OCI-LY3 (cell line): ENCODE data around the gene OR13H1.
"Not testable (repeated sequence)": the region's sequence is repeated elsewhere in the genome, so short reads cannot be mapped to it uniquely, and the experiment has no call there.

Source experiments
- H2AFZ ChIP-seq: fragments of 200-600, 300-600 bp; shearing (Covaris generic); 2 replicates; pipeline ENCODE4 v1.6.0; 2014; ENCODE audit warnings: antibody characterized with exemption, low read depth, low read length
- H3K27ac ChIP-seq: fragments of 200-600, 300-600 bp; sonication (generic); 2 replicates; pipeline ENCODE4 v1.5.1; 2014; ENCODE audit warnings: mild to moderate bottlenecking, low read length, moderate library complexity, mixed read lengths
- H3K27me3 ChIP-seq: fragments of 200-600, 300-600 bp; sonication (generic); 2 replicates; pipeline ENCODE4 v1.6.1; 2014; ENCODE audit warnings: low read depth, low read length, mixed read lengths
- H3K36me3 ChIP-seq: fragments of 200-600, 300-600 bp; sonication (generic); replicated peaks from 2 replicates; pipeline ENCODE3; 2014; ENCODE audit warnings: low read depth, low read length, mixed read lengths
- H3K4me1 ChIP-seq: fragments of 300-600, 200-600 bp; sonication (generic); 2 replicates; pipeline ENCODE4 v1.6.1; 2014; ENCODE audit warnings: low read length, mixed read lengths
- H3K4me2 ChIP-seq: fragments of 200-600, 300-600 bp; sonication (generic); 2 replicates; pipeline ENCODE4 v1.6.1; 2014; ENCODE audit warnings: low read length, mixed read lengths
- H3K4me3 ChIP-seq: fragments of 300-600, 200-600 bp; sonication (generic); 2 replicates; pipeline ENCODE4 v1.5.1; 2014; ENCODE audit warnings: antibody characterized with exemption, mild to moderate bottlenecking, low read length, moderate library complexity
- H3K79me2 ChIP-seq: fragments of 300-600, 200-600 bp; shearing (Covaris generic); 2 replicates; pipeline ENCODE4 v1.6.1; 2014; ENCODE audit warnings: mild to moderate bottlenecking, low read length, mixed read lengths
- H3K9ac ChIP-seq: fragments of 300-600, 200-600 bp; shearing (Covaris generic); 2 replicates; pipeline ENCODE4 v1.6.0; 2014; ENCODE audit warnings: mild to moderate bottlenecking, low read length, moderate library complexity
- H3K9me3 ChIP-seq: fragments of 200-600, 300-600 bp; shearing (Covaris generic); 2 replicates; pipeline ENCODE4 v1.6.1; 2014; ENCODE audit warnings: low read length, mixed read lengths; ENCODE audit not compliant: insufficient read depth
- H4K20me1 ChIP-seq: fragments of 200-600, 300-600 bp; sonication (generic); 2 replicates; pipeline ENCODE4 v1.6.1; 2016; ENCODE audit warnings: low read length, mixed read lengths; ENCODE audit not compliant: insufficient read depth
- EZH2phosphoT487 ChIP-seq: fragments of 200-600 bp; shearing (Covaris generic); IDR thresholded peaks from 2 replicates; pipeline ENCODE4 v1.6.1; 2018; ENCODE audit warnings: antibody characterized with exemption, mixed run types, low read depth
- TF ChIP-seq, protein P1 (sequence below): fragments of 200-600, 300-600 bp; sonication (generic); IDR thresholded peaks from 2 replicates; pipeline ENCODE4 v1.5.1; 2014; ENCODE audit warnings: antibody characterized with exemption, low read length, low read depth

OR13H1 gene

DNA sequence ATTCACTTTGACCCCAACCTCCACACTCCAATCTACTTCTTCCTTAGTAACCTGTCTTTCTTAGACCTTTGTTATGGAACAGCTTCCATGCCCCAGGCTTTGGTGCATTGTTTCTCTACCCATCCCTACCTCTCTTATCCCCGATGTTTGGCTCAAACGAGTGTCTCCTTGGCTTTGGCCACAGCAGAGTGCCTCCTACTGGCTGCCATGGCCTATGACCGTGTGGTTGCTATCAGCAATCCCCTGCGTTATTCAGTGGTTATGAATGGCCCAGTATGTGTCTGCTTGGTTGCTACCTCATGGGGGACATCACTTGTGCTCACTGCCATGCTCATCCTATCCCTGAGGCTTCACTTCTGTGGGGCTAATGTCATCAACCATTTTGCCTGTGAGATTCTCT, 344 bp downstream of the OR13H1 start:
- H3K9me3 ChIP-seq, result no peaks in the 10 kb centered on the region
- no peaks in the 10 kb centered on the region for H3K79me2 ChIP-seq
- no peak overlapping the region for H2AFZ ChIP-seq
- H3K9ac ChIP-seq, result no peak overlapping the region
- no peaks in the 10 kb centered on the region for H3K36me3 ChIP-seq
- no peaks in the 10 kb centered on the region for H4K20me1 ChIP-seq
- no peak overlapping the region for H3K27ac ChIP-seq
- H3K4me1 ChIP-seq, result no peaks in the 10 kb centered on the region
- H3K4me3 ChIP-seq, result no peak overlapping the region
- no peaks in the 10 kb centered on the region for H3K27me3 ChIP-seq
- H3K4me2 ChIP-seq, result no peak overlapping the region
- no peak for TF ChIP-seq EZH2phosphoT487
- TF ChIP-seq, protein P1, sequence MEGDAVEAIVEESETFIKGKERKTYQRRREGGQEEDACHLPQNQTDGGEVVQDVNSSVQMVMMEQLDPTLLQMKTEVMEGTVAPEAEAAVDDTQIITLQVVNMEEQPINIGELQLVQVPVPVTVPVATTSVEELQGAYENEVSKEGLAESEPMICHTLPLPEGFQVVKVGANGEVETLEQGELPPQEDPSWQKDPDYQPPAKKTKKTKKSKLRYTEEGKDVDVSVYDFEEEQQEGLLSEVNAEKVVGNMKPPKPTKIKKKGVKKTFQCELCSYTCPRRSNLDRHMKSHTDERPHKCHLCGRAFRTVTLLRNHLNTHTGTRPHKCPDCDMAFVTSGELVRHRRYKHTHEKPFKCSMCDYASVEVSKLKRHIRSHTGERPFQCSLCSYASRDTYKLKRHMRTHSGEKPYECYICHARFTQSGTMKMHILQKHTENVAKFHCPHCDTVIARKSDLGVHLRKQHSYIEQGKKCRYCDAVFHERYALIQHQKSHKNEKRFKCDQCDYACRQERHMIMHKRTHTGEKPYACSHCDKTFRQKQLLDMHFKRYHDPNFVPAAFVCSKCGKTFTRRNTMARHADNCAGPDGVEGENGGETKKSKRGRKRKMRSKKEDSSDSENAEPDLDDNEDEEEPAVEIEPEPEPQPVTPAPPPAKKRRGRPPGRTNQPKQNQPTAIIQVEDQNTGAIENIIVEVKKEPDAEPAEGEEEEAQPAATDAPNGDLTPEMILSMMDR, result no peak

DNA sequence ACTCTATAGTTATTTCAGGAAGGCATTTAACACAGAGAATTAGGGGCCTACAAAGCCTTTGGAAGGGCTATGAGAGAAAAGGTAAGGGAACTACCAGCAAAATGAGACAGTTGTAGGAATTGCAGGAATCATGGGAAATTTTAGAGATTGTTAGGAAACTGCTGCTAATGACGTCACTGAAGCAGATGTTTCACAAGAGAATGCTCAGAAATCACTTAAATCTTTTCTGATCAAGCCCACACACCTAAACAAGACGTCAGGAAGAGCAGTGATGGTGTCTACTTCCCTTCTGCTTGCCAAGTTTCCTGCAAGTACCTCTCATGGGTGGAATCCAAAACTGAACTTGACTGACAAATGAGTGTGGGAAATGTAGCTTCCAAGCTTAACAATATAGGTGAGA, 5.1 kb downstream of the OR13H1 start:
- no peaks in the 10 kb centered on the region for H3K9me3 ChIP-seq
- no peak overlapping the region for H2AFZ ChIP-seq
- H3K4me2 ChIP-seq, result no peak overlapping the region
- TF ChIP-seq, protein P1, result no peak
- no peak for TF ChIP-seq EZH2phosphoT487
- H4K20me1 ChIP-seq, result no peaks in the 10 kb centered on the region
- H3K27me3 ChIP-seq, result no peaks in the 10 kb centered on the region
- no peaks in the 10 kb centered on the region for H3K79me2 ChIP-seq
- H3K36me3 ChIP-seq, result no peaks in the 10 kb centered on the region
- H3K27ac ChIP-seq, result no peak overlapping the region
- H3K4me1 ChIP-seq, result no peaks in the 10 kb centered on the region
- no peak overlapping the region for H3K4me3 ChIP-seq
- H3K9ac ChIP-seq, result no peak overlapping the region

DNA sequence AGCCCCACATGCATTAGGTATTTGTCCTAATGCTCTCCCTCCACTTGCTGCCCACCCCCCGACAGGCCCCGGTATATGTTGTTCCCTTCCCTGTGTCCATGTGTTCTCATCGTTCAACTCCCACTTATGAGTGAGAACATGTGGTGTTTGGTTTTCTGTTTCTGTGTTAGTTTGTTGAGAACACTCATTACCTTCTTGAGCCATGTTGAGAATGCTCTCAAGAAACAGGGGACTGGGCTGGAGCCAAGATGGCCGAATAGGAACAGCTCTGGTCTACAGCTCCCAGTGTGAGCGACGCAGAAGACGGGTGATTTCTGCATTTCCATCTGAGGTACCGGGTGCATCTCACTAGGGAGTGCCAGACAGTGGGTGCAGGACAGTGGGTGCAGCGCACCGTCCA, 8.6 kb downstream of the OR13H1 start:
- H3K27me3 ChIP-seq, H3K4me3 ChIP-seq, H3K9me3 ChIP-seq, H3K36me3 ChIP-seq, H3K4me1 ChIP-seq, H4K20me1 ChIP-seq, H3K4me2 ChIP-seq, H3K27ac ChIP-seq, H2AFZ ChIP-seq, H3K79me2 ChIP-seq, H3K9ac ChIP-seq: not testable (repeated sequence)

DNA sequence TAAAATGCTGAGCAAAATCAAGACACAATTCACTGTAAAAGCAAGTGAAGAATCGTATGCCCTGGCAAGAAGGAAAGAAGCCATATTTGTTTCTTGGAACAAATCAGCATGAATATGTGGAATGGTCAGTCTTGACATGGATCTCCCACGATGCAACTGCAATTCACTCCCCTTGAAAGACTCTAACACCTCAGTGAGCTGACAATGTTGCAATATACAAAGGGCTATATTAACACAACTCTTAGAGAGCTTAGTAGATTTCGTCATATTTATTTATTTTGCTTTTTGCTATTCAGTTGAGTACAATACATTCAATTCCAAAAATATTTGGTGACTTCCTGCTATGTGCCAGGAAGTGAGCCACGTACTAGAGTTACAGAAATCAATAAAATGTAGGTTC, 14.7 kb downstream of the OR13H1 start:
- Histone ChIP-seq H3K27ac (no peak overlapping the region), H3K4me1 (no peaks in the 10 kb centered on the region), H3K79me2 (no peaks in the 10 kb centered on the region), H4K20me1 (no peaks in the 10 kb centered on the region), H3K9ac (no peak overlapping the region), H3K4me2 (no peak overlapping the region), H3K4me3 (no peak overlapping the region), H2AFZ (no peak overlapping the region), H3K9me3 (no peaks in the 10 kb centered on the region), H3K36me3 (no peaks in the 10 kb centered on the region), H3K27me3 (no peaks in the 10 kb centered on the region)
- TF ChIP-seq, protein P1, result no peak
- TF ChIP-seq EZH2phosphoT487, result no peak
